Cardiac muscle cell (in vitro differentiated cells and primary cell): ENCODE data around the gene PGAP6. TPM values are rescaled to one million over a fixed set of nuclear protein-coding genes. Genes with fewer than 3 reads are reported as not detected.
"Not testable (repeated sequence)": the region's sequence is repeated elsewhere in the genome, so short reads cannot be mapped to it uniquely, and the experiment has no call there.

Source experiments
- DNase-seq, 2 donors: peaks; one replicate each; pipeline versions ENCODE4 v3.0.0 to v3.0.0-alpha.2; 2010 to 2017; ENCODE audit warnings: low read depth in 1 of 2, low spot score in 1 of 2
- H3K27ac ChIP-seq: fragments of 200-600 bp; sonication (generic); 2 replicates; pipeline ENCODE4 v1.5.1; 2016
- H3K27me3 ChIP-seq: fragments of 200-600 bp; sonication (generic); 2 replicates; pipeline ENCODE4 v1.6.0; 2016; ENCODE audit warnings: control low read depth
- H3K36me3 ChIP-seq: fragments of 200-600 bp; sonication (generic); 2 replicates; pipeline ENCODE4 v1.5.1; 2016; ENCODE audit warnings: control low read depth
- H3K4me1 ChIP-seq: fragments of 200-600 bp; sonication (generic); 2 replicates; pipeline ENCODE4 v1.8.1; 2017; ENCODE audit warnings: low read depth, mild to moderate bottlenecking, mixed run types
- H3K4me3 ChIP-seq: fragments of 200-600 bp; sonication (generic); 2 replicates; pipeline ENCODE4 v1.5.1; 2016; ENCODE audit warnings: mild to moderate bottlenecking
- H3K9me3 ChIP-seq: fragments of 200-600 bp; sonication (generic); 2 replicates; pipeline ENCODE4 v1.5.1; 2017; ENCODE audit warnings: low read depth, mild to moderate bottlenecking, control low read depth
- polyA plus RNA-seq: library from polyadenylated mRNA; unstranded; fragments of >200 nt; fragmentation: Nextera tagmentation; extraction: Ambion mirVana; gene quantifications from 2 replicates; pipeline ENCODE4 v1.2.1, GENCODE V29; 2016
- total RNA-seq: library from RNA; depleted of rRNA; stranded (reverse); fragments of >200 nt; gene quantifications from 2 replicates; pipeline ENCODE4 v1.2.3, GENCODE V29; 2016
- TF ChIP-seq, protein P1 (sequence below): IDR thresholded peaks from 2 replicates; pipeline ENCODE4 v1.5.1; 2012; ENCODE audit warnings: low read depth, mild to moderate bottlenecking, low read length

PGAP6 gene
- total and polyA plus RNA-seq, 2 experiments from 2014 or later, result 113 to 135 TPM

DNA sequence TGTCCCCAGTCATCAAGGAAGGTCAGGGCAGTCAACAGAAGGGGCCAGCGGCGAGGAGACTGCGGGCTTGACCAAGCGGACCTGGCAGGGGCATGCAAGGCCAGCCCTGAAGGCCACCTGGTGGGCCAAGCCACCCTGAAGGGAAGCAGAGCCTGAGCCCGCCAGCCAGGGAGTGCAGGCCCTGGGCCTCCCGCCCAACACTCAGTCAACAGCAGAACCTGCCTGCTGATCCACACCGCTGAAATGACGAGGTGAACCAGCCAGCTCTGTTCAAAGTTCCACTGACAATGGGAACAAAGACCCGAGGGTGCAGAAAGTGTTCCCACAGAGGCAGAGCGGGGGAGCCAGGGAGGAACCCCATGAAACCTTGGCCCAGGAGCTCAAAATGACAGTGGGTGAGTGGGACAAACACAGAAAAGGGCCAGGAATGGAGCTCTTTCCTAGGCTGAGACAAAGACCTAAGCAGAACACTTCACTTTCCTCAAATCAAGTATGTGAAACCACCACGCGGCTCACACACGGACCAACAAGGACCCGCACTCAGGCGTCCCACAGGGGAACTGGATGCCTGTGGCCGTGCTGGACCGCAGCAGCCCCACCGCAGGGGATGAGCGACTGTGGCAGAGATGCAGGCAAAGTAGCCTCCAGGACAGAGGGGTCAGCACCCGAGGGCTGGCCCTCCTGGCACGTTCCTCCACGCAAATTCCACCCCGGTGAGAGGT, 41.2 kb downstream of the PGAP6 start:
- DNase-seq, result no peak
- no peaks in the 10 kb centered on the region for H3K9me3 ChIP-seq
- H3K4me3 ChIP-seq, result no peak overlapping the region
- no peaks in the 10 kb centered on the region for H3K4me1 ChIP-seq
- H3K27me3 ChIP-seq, result no peaks in the 10 kb centered on the region
- TF ChIP-seq, protein P1, sequence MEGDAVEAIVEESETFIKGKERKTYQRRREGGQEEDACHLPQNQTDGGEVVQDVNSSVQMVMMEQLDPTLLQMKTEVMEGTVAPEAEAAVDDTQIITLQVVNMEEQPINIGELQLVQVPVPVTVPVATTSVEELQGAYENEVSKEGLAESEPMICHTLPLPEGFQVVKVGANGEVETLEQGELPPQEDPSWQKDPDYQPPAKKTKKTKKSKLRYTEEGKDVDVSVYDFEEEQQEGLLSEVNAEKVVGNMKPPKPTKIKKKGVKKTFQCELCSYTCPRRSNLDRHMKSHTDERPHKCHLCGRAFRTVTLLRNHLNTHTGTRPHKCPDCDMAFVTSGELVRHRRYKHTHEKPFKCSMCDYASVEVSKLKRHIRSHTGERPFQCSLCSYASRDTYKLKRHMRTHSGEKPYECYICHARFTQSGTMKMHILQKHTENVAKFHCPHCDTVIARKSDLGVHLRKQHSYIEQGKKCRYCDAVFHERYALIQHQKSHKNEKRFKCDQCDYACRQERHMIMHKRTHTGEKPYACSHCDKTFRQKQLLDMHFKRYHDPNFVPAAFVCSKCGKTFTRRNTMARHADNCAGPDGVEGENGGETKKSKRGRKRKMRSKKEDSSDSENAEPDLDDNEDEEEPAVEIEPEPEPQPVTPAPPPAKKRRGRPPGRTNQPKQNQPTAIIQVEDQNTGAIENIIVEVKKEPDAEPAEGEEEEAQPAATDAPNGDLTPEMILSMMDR, result no peak
- H3K27ac ChIP-seq, result no peak overlapping the region
- H3K36me3 ChIP-seq, result no peaks in the 10 kb centered on the region

DNA sequence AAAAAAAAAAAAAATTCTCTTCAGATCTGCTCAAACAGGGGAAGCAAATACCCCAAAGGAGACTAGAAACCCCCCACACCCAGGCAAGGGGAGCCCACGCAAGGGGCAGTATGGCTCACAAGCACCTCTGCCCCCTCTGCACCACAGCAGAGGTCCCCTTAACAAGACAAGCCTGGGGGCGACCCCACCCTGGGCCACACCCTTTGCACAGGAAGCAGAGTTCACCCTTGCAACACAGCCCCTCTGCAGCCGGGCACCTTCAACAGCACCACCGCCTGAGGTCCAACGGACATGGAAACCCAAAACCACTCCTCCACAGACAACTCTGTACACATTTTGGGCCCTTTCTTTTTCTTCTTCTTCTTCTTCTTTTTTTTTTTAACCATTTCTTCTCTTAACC, 42.1 kb downstream of the PGAP6 start:
- Histone ChIP-seq H3K4me3 (no peak overlapping the region), H3K27ac (no peak overlapping the region), H3K4me1 (no peaks in the 10 kb centered on the region), H3K9me3 (no peaks in the 10 kb centered on the region), H3K27me3 (no peaks in the 10 kb centered on the region), H3K36me3 (no peaks in the 10 kb centered on the region)
- TF ChIP-seq, protein P1, result no peak
- no peak for DNase-seq

DNA sequence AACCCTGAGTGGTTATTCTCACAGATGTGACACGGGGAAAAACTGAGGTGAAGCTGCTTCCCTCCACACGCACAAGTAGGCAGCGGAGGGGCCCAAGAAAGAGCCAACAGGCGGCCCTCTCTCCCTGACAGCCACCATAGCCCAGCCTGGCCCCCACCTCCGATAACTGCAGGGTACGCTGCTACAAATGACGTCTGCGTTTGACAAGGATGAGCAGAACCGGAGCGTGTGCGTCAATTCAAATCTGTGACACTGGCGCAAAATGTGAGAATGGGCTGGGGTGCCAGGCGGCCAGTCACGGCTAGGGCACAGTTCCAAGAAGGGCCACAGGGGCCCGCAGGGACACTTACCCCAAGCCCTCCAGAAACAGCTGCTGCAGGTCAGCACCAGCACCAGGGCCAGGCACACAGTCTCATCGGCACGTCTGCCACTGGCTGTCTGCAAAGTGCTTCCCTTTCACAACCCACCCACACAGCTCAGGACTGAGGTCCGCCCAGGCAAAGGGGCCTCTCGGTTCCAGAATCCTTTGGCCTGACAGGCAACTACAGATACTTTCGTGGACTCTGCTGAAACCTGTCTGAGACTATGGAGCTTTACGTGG, 43.7 kb downstream of the PGAP6 start:
- DNase-seq, result no peak
- Histone ChIP-seq H3K4me1 (no peaks in the 10 kb centered on the region), H3K27ac (no peak overlapping the region), H3K27me3 (no peaks in the 10 kb centered on the region), H3K9me3 (no peaks in the 10 kb centered on the region), H3K4me3 (no peak overlapping the region), H3K36me3 (no peaks in the 10 kb centered on the region)
- TF ChIP-seq, protein P1, result no peak

DNA sequence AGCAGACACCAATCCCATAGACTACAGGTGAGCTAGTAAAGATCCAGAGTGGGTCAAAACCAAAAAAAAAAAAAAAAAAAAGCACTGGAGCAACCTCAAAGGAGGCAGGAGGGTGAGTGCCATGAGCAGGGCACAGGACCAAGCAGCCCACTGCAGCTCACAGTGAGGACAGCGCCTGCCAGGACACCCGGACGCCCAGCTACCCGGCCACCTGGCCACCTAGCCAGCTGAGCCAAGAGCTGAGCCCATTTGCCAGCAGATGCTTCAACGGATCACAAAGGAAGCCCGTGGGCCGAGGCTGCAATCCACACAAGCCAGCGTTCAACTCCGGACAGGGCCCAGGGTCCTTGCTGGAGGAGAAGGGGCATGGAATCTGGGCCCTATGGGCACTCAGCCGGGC, 44.3 kb downstream of the PGAP6 start:
- H3K27ac ChIP-seq, result no peak overlapping the region

DNA sequence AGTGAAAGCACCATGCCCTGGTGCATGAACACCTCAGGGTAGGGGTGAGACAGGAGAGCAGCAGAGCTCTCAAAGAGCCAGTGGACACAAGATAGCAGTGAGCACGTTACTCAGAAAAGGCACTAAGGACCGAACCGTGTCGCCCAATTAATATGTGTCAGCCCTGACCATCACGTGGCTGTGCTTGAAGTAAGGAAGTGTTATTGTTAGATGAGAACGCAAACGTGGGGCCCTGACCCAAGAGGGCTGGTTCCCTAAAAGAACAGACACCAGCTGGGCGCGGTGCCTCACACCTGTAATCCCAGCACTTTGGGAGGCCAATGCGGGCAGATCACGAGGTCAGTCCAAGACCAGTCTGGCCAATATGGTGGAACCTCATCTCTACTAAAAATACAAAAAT, 45.5 kb downstream of the PGAP6 start:
- TF ChIP-seq, protein P1, result no peak
- H3K27me3 ChIP-seq, result no peaks in the 10 kb centered on the region
- DNase-seq, result no peak

More for the DNA sequence above, 44.3 kb downstream of the PGAP6 start:
- no peaks in the 10 kb centered on the region for H3K9me3 ChIP-seq
- H3K36me3 ChIP-seq, result no peaks in the 10 kb centered on the region
- no peaks in the 10 kb centered on the region for H3K4me1 ChIP-seq
- TF ChIP-seq, protein P1, result no peak
- H3K4me3 ChIP-seq, result no peak overlapping the region
- no peaks in the 10 kb centered on the region for H3K27me3 ChIP-seq
- DNase-seq, result no peak

DNA sequence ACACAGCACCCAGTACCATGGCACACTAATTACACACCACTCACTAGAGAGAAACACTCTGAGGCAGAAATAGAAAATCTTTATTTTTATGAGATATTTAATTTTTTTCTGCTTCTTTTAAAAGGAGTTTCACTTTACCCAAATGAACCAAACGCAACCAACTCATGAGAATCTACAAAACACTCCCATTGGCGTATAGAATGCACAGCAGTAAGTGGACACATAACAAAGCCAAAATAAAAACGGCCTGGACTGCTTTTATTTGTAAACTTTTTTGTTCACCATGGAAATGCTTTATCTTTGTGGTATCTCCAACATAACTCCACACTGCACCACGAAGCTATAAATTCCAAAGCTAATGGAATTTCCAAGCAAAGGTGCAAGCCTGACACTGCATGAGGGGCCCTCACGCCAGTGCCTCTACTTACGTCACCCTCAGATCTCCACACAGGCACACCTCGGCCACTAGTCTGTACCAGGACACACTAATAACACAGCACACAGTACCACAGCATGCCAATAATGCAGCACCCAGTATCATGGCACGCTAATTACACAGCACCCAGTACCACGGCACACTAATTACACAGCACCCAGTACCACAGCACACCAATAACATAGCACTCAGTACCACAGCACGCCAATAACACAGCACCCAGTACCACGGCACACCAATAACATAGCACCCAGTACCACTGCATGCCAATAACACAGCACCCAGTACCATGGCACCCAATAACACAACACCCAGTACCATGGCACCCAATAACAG, 46.7 kb downstream of the PGAP6 start:
- DNase-seq, result peak in 1 of 2 donors; percentile 39
- H3K4me3 ChIP-seq, H3K4me1 ChIP-seq, H3K27me3 ChIP-seq, H3K27ac ChIP-seq, H3K9me3 ChIP-seq, H3K36me3 ChIP-seq: not testable (repeated sequence)

More for the DNA sequence above, 45.5 kb downstream of the PGAP6 start:
- peaks cover 1% of the 10 kb centered on the region for H3K4me1 ChIP-seq
- H3K9me3 ChIP-seq, result no peaks in the 10 kb centered on the region
- H3K4me3 ChIP-seq, result no peak overlapping the region
- H3K27ac ChIP-seq, result no peak overlapping the region
- no peaks in the 10 kb centered on the region for H3K36me3 ChIP-seq

DNA sequence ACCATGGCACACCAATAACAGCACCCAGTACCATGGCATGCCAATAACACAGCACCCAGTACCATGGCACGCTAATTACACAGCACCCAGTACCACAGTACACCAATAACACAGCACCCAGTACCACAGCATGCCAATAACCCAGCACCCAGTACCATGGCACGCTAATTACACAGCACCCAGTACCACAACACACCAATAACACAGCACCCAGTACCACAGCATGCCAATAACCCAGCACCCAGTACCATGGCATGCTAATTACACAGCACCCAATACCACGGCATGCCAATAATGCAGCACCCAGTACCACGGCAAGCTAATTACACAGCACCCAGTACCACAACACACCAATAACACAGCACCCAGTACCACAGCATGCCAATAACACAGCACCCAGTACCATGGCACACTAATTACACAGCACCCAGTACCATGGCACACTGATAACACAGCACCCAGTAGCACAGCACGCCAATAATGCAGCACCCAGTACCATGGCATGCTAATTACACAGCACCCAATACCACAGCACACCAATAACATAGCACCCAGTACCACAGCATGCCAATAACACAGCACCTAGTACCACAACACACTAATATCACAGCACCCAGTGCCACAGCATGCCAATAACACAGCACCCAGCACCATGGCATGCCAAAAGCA, 47.5 kb downstream of the PGAP6 start:
- H3K9me3 ChIP-seq, H3K4me1 ChIP-seq, DNase-seq, H3K27me3 ChIP-seq, H3K4me3 ChIP-seq, H3K36me3 ChIP-seq, H3K27ac ChIP-seq: not testable (repeated sequence)
